Activated CD8-positive, alpha-beta memory T cell treated with anti-CD3 and anti-CD28 coated beads, Interleukin-2, amount 10 ng/mL, durations not matched to agents 7 days and 5 days (primary cell): ENCODE data around the gene RCN1. TPM values are rescaled to one million over a fixed set of nuclear protein-coding genes. Genes with fewer than 3 reads are reported as not detected.
"Not testable (repeated sequence)": the region's sequence is repeated elsewhere in the genome, so short reads cannot be mapped to it uniquely, and the experiment has no call there.

Experiments used
- ATAC-seq: fragments of 150-1000 bp; cut with Tn5 transposase; one replicate; pipeline ENCODE4 v1.10.0; 2021; ENCODE audit warnings: moderate library complexity
- CTCF ChIA-PET: fragments of 350-600 bp; sonication (Branson Sonifier 250); formaldehyde crosslinking; loops from one replicate; lab custom pipeline; 2021; ENCODE audit warnings: antibody characterized with exemption; lab: Charles Lee
- DNase-seq: peaks from one replicate; pipeline ENCODE4 v3.0.0-alpha.2; 2020
- H3K27ac Mint-ChIP-seq: one replicate; pipeline ENCODE4 v1.8.0; 2021; ENCODE audit warnings: mild to moderate bottlenecking, mixed read lengths
- H3K27me3 Mint-ChIP-seq: one replicate; pipeline ENCODE4 v1.8.0; 2021; ENCODE audit warnings: mixed read lengths
- H3K36me3 Mint-ChIP-seq: one replicate; pipeline ENCODE4 v1.8.0; 2021; ENCODE audit warnings: mild to moderate bottlenecking, mixed read lengths
- H3K4me1 Mint-ChIP-seq: one replicate; pipeline ENCODE4 v1.8.0; 2021; ENCODE audit warnings: mixed read lengths
- H3K4me3 Mint-ChIP-seq: one replicate; pipeline ENCODE4 v1.8.0; 2021; ENCODE audit warnings: mild to moderate bottlenecking, moderate library complexity, mixed read lengths
- H3K9me3 Mint-ChIP-seq: one replicate; pipeline ENCODE4 v1.8.0; 2022; ENCODE audit warnings: low read depth, mixed read lengths
- total RNA-seq, 2 experiments: library from RNA; stranded (reverse); gene quantifications; one replicate each; pipeline ENCODE4 v1.2.3, GENCODE V29; 2021

Gene RCN1
- total RNA-seq, 2 experiments from 2014 or later, result 21.1 to 24.5 TPM

GRCh38 chr11:32108576-32108975 lies 17.7 kb downstream of the RCN1 start:
- peaks cover 18% of the 10 kb centered on the region for H3K36me3 Mint-ChIP-seq
- H3K27ac Mint-ChIP-seq, result no peak overlapping the region
- DNase-seq (no peak), ATAC-seq (no peak)
- CTCF ChIA-PET, result no interaction called here
- H3K9me3 Mint-ChIP-seq, result no peaks in the 10 kb centered on the region
- H3K4me1 Mint-ChIP-seq, result peaks cover 9% of the 10 kb centered on the region
- H3K27me3 Mint-ChIP-seq, result peaks cover 11% of the 10 kb centered on the region
- no peak overlapping the region for H3K4me3 Mint-ChIP-seq

- Mint-ChIP-seq H3K36me3 (peaks cover 15% of the 10 kb centered on the region), H3K27me3 (peaks cover 13% of the 10 kb centered on the region), H3K27ac (no peak overlapping the region), H3K9me3 (no peaks in the 10 kb centered on the region), H3K4me1 (peaks cover 9% of the 10 kb centered on the region), H3K4me3 (no peak overlapping the region)
- ATAC-seq (no peak), DNase-seq (no peak)
- CTCF ChIA-PET, result no interaction called here
Observed at GRCh38 chr11:32109138-32109537, 18.3 kb downstream of the RCN1 start.

GRCh38 chr11:32109592-32109991 lies 18.7 kb downstream of the RCN1 start:
- DNase-seq, result no peak
- Mint-ChIP-seq H3K36me3 (peaks cover 14% of the 10 kb centered on the region), H3K27me3 (peaks cover 13% of the 10 kb centered on the region), H3K9me3 (no peaks in the 10 kb centered on the region), H3K27ac (no peak overlapping the region), H3K4me1 (peaks cover 9% of the 10 kb centered on the region), H3K4me3 (no peak overlapping the region)
- no peak for ATAC-seq
- CTCF ChIA-PET, result no interaction called here

GRCh38 chr11:32110795-32111194 lies 19.9 kb downstream of the RCN1 start:
- ATAC-seq (no peak), DNase-seq (no peak)
- no peaks in the 10 kb centered on the region for H3K9me3 Mint-ChIP-seq
- CTCF ChIA-PET, result no interaction called here
- H3K4me3 Mint-ChIP-seq, result no peak overlapping the region
- peaks cover 9% of the 10 kb centered on the region for H3K4me1 Mint-ChIP-seq
- H3K27me3 Mint-ChIP-seq, result peaks cover 13% of the 10 kb centered on the region
- peaks cover 9% of the 10 kb centered on the region for H3K36me3 Mint-ChIP-seq
- H3K27ac Mint-ChIP-seq, result no peak overlapping the region

GRCh38 chr11:32113200-32113919 lies 22.5 kb downstream of the RCN1 start:
- DNase-seq, result no peak
- no peak overlapping the region for H3K27ac Mint-ChIP-seq
- no peak for ATAC-seq
- no peak overlapping the region for H3K4me3 Mint-ChIP-seq
- no peaks in the 10 kb centered on the region for H3K9me3 Mint-ChIP-seq
- peaks cover 13% of the 10 kb centered on the region for H3K27me3 Mint-ChIP-seq
- CTCF ChIA-PET, result no interaction called here
- H3K4me1 Mint-ChIP-seq, result no peaks in the 10 kb centered on the region
- H3K36me3 Mint-ChIP-seq, result no peaks in the 10 kb centered on the region

GRCh38 chr11:32113920-32114203 lies 23.0 kb downstream of the RCN1 start:
- Mint-ChIP-seq H3K27me3 (peaks cover 13% of the 10 kb centered on the region), H3K4me3 (no peak overlapping the region), H3K27ac (no peak overlapping the region), H3K36me3 (no peaks in the 10 kb centered on the region), H3K4me1 (no peaks in the 10 kb centered on the region), H3K9me3 (no peaks in the 10 kb centered on the region)
- DNase-seq (no peak), ATAC-seq (no peak)
- CTCF ChIA-PET, result no interaction called here

DNA sequence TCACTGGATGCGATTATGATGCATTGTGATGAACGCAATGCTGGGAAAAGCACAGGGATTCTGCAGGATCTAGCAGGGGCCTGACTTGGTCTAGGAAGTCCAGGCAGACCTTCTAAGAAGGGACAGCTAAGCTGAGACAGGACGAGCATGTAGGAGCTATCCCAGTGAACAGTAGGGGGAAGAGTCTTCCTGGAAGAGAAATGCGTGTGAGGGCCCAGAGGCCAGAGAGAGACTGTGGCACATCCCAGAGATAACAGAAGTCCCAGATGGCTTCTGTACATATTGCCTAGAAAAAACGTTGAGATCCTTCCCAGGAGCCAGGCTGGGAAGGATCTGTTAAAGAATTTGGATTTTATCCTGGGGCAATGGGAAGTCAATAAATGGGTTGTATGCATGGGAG lies 24.6 kb downstream of the RCN1 start:
- Mint-ChIP-seq H3K36me3 (peaks cover 1% of the 10 kb centered on the region), H3K4me3 (no peak overlapping the region), H3K27ac (no peak overlapping the region), H3K27me3 (peaks cover 13% of the 10 kb centered on the region), H3K4me1 (no peaks in the 10 kb centered on the region), H3K9me3 (peaks cover 2% of the 10 kb centered on the region)
- ATAC-seq (no peak), DNase-seq (no peak)
- CTCF ChIA-PET, result no interaction called here

DNA sequence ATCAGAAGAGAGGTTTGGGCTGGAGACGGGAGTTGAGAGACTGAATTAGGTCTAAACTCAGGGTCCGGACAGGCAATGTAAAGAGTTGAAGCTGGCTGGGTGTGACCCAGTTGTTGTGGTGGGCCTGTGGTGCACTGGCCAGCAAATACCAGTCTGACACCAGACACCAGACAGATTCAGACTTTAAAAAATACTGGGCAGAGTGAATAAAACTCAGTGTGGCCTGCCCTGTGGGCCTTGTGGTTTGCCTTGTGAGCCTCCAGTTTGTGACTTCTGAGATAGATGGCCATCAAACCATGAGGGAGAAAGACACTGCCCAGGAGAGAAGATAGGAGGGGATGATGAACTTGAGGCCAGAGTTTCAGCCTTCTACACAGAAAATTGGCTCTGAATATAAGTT lies 25.8 kb downstream of the RCN1 start:
- ATAC-seq (no peak), DNase-seq (no peak)
- CTCF ChIA-PET, result no interaction called here
- H3K27ac Mint-ChIP-seq, result no peak overlapping the region
- H3K4me3 Mint-ChIP-seq, result no peak overlapping the region
- peaks cover 8% of the 10 kb centered on the region for H3K4me1 Mint-ChIP-seq
- H3K36me3 Mint-ChIP-seq, result peaks cover 1% of the 10 kb centered on the region
- H3K27me3 Mint-ChIP-seq, result peaks cover 13% of the 10 kb centered on the region
- peaks cover 4% of the 10 kb centered on the region for H3K9me3 Mint-ChIP-seq

GRCh38 chr11:32118025-32118974 lies 27.4 kb downstream of the RCN1 start:
- CTCF ChIA-PET, result no interaction called here
- no peak for ATAC-seq
- H3K36me3 Mint-ChIP-seq, result peaks cover 1% of the 10 kb centered on the region
- no peak overlapping the region for H3K27ac Mint-ChIP-seq
- no peak overlapping the region for H3K4me3 Mint-ChIP-seq
- H3K4me1 Mint-ChIP-seq, result peaks cover 12% of the 10 kb centered on the region
- DNase-seq, result no peak
- peaks cover 4% of the 10 kb centered on the region for H3K9me3 Mint-ChIP-seq
- H3K27me3 Mint-ChIP-seq, result peaks cover 17% of the 10 kb centered on the region

- H3K27ac Mint-ChIP-seq, ATAC-seq, H3K4me3 Mint-ChIP-seq, H3K9me3 Mint-ChIP-seq, DNase-seq, CTCF ChIA-PET, H3K36me3 Mint-ChIP-seq: not testable (repeated sequence)
- Mint-ChIP-seq H3K27me3 (peaks cover 16% of the 10 kb centered on the region), H3K4me1 (peaks cover 12% of the 10 kb centered on the region)
Observed at GRCh38 chr11:32119139-32119538, 28.3 kb downstream of the RCN1 start.

- no peak overlapping the region for H3K27ac Mint-ChIP-seq
- CTCF ChIA-PET, result no interaction called here
- ATAC-seq, result peak; percentile 20
- peaks cover 12% of the 10 kb centered on the region for H3K4me1 Mint-ChIP-seq
- H3K36me3 Mint-ChIP-seq, result peaks cover 3% of the 10 kb centered on the region
- H3K9me3 Mint-ChIP-seq, result peaks cover 4% of the 10 kb centered on the region
- H3K4me3 Mint-ChIP-seq, result no peak overlapping the region
- H3K27me3 Mint-ChIP-seq, result peaks cover 34% of the 10 kb centered on the region
- no peak for DNase-seq
Observed at GRCh38 chr11:32121012-32121411, 30.1 kb downstream of the RCN1 start.

DNA sequence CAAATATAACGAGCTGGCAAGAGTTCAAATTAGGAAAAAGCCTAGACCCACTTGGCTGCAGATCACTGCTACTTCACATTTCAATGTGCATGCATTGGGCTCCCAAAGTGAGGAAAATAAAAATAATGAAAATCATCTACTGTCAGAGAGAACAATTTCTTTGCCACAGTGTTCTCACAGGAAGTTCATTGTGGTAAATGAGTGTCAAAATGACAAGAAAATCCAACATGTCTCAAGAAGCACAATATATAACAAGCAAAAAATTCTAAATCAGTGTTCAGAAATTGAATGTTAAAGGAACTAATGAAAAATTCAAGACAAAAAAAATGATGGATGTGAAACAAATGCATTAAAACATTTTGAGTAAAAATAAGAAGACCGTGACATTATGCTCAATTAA lies 31.3 kb downstream of the RCN1 start:
- Mint-ChIP-seq H3K4me3 (no peak overlapping the region), H3K4me1 (peaks cover 12% of the 10 kb centered on the region), H3K27me3 (peaks cover 37% of the 10 kb centered on the region), H3K9me3 (peaks cover 4% of the 10 kb centered on the region), H3K27ac (no peak overlapping the region), H3K36me3 (peaks cover 3% of the 10 kb centered on the region)
- CTCF ChIA-PET, result no interaction called here
- DNase-seq (no peak), ATAC-seq (no peak)

GRCh38 chr11:32131321-32131720 lies 40.4 kb downstream of the RCN1 start:
- no peak overlapping the region for H3K4me3 Mint-ChIP-seq
- no peaks in the 10 kb centered on the region for H3K9me3 Mint-ChIP-seq
- peaks cover 46% of the 10 kb centered on the region for H3K27me3 Mint-ChIP-seq
- H3K4me1 Mint-ChIP-seq, result no peaks in the 10 kb centered on the region
- ATAC-seq, result no peak
- DNase-seq, result no peak
- H3K36me3 Mint-ChIP-seq, result no peaks in the 10 kb centered on the region
- no peak overlapping the region for H3K27ac Mint-ChIP-seq
- CTCF ChIA-PET, result no interaction called here

DNA sequence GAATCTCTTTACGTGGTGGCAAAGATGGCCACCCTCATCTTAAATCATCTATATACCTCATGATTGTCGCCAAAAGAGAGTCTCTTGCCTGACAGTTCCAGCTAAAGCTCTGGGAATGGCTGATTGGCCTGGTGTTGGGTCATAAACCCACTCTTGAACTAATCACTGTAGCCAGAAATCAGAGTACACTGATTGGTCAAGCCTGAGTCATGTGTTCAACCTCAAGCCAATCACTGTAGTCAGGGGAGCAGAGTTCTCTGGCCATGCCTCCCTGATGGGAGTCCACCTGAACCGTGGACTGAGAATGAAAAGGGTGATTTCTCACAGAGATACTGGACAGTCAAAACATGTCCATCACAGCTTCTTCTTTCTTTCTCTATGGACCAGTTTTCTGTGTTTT lies 45.8 kb downstream of the RCN1 start:
- Mint-ChIP-seq H3K9me3 (no peaks in the 10 kb centered on the region), H3K36me3 (no peaks in the 10 kb centered on the region), H3K27ac (no peak overlapping the region), H3K27me3 (peaks cover 16% of the 10 kb centered on the region), H3K4me1 (no peaks in the 10 kb centered on the region), H3K4me3 (no peak overlapping the region)
- ATAC-seq (no peak), DNase-seq (no peak)
- CTCF ChIA-PET, result interaction anchor here (1.2 kb wide), 1 partner anchor 39 kb away, joined by 3 read pairs; no protein-coding TSS in a partner anchor
